Uterus (tissue), 4 donors: Measurements from ENCODE around the gene NHS. TPM values are rescaled to one million over a fixed set of nuclear protein-coding genes. Genes with fewer than 3 reads are reported as not detected.

Source experiments
- DNase-seq, 2 donors: peaks; one replicate each; pipeline ENCODE4 v3.0.0-alpha.2; 2019 to 2020
- H3K27ac ChIP-seq, 2 donors: fragments of 200-600 bp; sonication (generic); 1 replicate in 1 of 2; 2 replicates in 1 of 2; pipeline ENCODE4 v1.5.1; 2016 to 2018
- H3K27me3 ChIP-seq, 2 donors: fragments of 200-600 bp; sonication (generic); one replicate each; pipeline ENCODE4 v1.5.1; 2018 to 2019; ENCODE audit warnings: control low read depth in 1 of 2
- H3K36me3 ChIP-seq, 2 donors: fragments of 200-600 bp; sonication (generic); one replicate each; pipeline ENCODE4 v1.5.1; 2019; ENCODE audit warnings: control low read depth in 1 of 2
- H3K4me1 ChIP-seq, 2 donors: fragments of 200-600 bp; sonication (generic); one replicate each; pipeline ENCODE4 v1.5.1; 2018 to 2019; ENCODE audit warnings: control low read depth in 1 of 2
- H3K4me3 ChIP-seq, 2 donors: fragments of 200-600 bp; sonication (generic); 1 replicate in 1 of 2; 2 replicates in 1 of 2; pipeline ENCODE4 v1.5.1; 2018 to 2019; ENCODE audit warnings: mild to moderate bottlenecking in 1 of 2
- H3K9me3 ChIP-seq, 2 donors: fragments of 200-600 bp; sonication (generic); one replicate each; pipeline ENCODE4 v1.5.1; 2019; ENCODE audit warnings: control low read depth in 1 of 2
- POLR2A ChIP-seq, 2 donors: fragments of 450-650 bp; IDR thresholded peaks; one replicate each; pipeline ENCODE4 v1.6.1; 2016; ENCODE audit warnings: antibody characterized with exemption in 2 of 2, mild to moderate bottlenecking in 1 of 2, moderate library complexity in 1 of 2
- intact Hi-C: fragments of 100-400 bp; cut with DNase I; formaldehyde crosslinking; loops from one replicate; pipeline ENCODE4 v1.15.1; 2023; ENCODE audit warnings: low total_unique reads
- total RNA-seq, 4 donors: library from RNA; depleted of rRNA in 3 of 4; stranded (reverse); fragments of >200 nt in 3 of 4; gene quantifications; one replicate each; pipeline versions ENCODE4 v1.1.0 to v1.2.4, GENCODE V29; 2014 to 2023
- TF ChIP-seq, protein P1 (sequence below), 4 experiments: fragments of 200-600 bp in 2 of 4; fragments of 450-650 bp in 2 of 4; sonication (generic) in 2 of 4; IDR thresholded peaks; one replicate each; pipeline ENCODE4 v1.5.1; 2016 to 2019; ENCODE audit warnings: antibody characterized with exemption in 4 of 4, mild to moderate bottlenecking in 2 of 4, moderate library complexity in 1 of 4
- donor health status: DM: yes; HTN: yes; CAD: no.

The NHS gene
- 10 to 100 TPM in 2 of 4 donors, 1 to 10 TPM in 2; 3.5 to 14.3 (median 9.5) TPM for total RNA-seq

DNA sequence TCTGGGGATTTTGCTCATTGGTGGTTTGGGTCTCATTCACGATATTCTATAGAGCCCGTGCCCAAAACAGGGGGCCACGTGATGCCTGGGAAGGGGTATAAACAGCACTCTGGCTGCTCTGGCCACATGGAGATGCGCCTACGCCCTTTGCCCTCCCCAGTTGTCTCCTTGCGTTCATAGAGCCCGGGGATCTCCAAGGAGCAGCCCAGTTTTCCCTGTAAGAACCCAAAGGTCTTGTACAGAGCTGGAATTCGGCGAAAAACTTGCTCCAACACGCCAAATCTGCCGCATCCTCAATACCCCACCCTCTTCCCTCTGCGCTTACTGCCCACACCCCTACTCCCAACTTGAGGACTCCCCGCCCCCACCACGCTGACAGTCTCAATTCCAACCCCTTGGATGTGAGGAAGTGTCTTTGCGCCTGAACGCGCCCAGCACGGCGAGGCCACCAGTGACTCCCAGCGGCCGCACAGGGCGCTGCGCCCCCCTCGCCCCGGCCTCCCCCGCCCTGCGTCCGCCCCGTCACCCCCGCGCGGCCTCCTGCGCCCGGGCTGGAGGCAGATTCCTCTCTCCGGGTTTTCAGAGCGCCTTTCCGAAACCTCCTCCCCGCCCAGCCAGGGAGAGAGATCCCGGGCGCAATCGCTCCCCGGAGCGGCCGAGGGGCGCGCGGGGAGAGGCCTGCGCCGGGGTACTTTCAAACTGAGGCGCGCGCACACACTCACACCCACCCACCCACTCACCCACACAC lies at the start of gene NHS:
Gene NHS, plus strand, starts transcription at position 582 of the 748 bp plus-strand sequence. CDS start 558 bp downstream, outside the sequence.
- H3K36me3 ChIP-seq, result no peaks in the 10 kb centered on the region
- no peaks in the 10 kb centered on the region for H3K4me1 ChIP-seq
- no peaks in the 10 kb centered on the region for H3K27me3 ChIP-seq
- peak; percentile 69 to 76 for DNase-seq
- H3K9me3 ChIP-seq, result no peaks in the 10 kb centered on the region
- intact Hi-C loops, result no loop called here
- H3K4me3 ChIP-seq, result peak within 1 kb of the TSS; percentile 55 to 66
- TF ChIP-seq POLR2A (IDR thresholded peaks at IDR 0.05), result peak in 1 of 2 donors; percentile 48
- TF ChIP-seq, protein P1, sequence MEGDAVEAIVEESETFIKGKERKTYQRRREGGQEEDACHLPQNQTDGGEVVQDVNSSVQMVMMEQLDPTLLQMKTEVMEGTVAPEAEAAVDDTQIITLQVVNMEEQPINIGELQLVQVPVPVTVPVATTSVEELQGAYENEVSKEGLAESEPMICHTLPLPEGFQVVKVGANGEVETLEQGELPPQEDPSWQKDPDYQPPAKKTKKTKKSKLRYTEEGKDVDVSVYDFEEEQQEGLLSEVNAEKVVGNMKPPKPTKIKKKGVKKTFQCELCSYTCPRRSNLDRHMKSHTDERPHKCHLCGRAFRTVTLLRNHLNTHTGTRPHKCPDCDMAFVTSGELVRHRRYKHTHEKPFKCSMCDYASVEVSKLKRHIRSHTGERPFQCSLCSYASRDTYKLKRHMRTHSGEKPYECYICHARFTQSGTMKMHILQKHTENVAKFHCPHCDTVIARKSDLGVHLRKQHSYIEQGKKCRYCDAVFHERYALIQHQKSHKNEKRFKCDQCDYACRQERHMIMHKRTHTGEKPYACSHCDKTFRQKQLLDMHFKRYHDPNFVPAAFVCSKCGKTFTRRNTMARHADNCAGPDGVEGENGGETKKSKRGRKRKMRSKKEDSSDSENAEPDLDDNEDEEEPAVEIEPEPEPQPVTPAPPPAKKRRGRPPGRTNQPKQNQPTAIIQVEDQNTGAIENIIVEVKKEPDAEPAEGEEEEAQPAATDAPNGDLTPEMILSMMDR (IDR thresholded peaks at IDR 0.05), result peak in 3 of 4 experiments; percentile 33 to 76 (median 52)
- peak within 1 kb of the TSS; percentile 84 to 87 for H3K27ac ChIP-seq

DNA sequence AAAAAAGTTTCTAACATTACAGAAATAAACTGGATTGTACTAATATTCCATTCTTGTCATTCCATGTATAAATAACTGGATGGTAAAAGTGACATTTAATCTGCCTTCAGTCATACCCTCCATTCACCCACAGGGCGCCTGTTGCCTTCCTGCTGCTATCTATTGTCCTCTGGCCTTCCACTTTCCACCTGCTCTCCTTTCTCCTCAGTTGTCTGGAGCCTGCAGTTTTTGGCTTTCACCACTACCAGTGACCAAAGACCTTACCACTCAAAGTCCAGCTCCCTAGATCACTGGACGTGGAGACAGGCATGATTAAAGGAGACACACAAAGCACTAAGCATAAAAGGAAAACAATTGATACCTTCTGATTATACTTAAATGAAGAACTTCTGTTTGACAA lies 46.2 kb upstream of the NHS start:
- intact Hi-C loops, result no loop called here
- H3K27me3 ChIP-seq, result no peaks in the 10 kb centered on the region
- no peaks in the 10 kb centered on the region for H3K4me1 ChIP-seq
- H3K36me3 ChIP-seq, result no peaks in the 10 kb centered on the region
- TF ChIP-seq, protein P1 (IDR thresholded peaks at IDR 0.05), result no peak
- no peak for TF ChIP-seq POLR2A (IDR thresholded peaks at IDR 0.05)
- H3K27ac ChIP-seq, result no peak overlapping the region
- no peak for DNase-seq
- H3K4me3 ChIP-seq, result no peak overlapping the region
- no peaks in the 10 kb centered on the region for H3K9me3 ChIP-seq

DNA sequence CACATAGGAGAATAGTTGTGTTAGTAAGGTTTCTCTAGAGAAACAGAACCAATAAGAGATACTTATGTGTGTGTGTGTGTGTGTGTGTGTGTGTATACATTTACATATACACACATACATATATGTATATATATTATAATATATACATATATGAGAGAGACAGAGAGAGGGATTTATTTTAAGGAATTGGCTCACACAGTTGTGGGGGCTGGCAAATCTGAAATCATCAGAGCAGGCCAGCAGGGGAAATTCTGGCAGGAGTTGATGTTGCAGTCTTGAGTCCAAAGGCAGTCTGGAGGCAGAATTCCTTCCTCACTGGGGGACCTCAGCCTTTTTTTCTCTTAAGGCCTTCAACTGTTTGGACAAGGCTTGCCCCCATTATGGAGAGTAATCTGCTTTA lies 38.6 kb upstream of the NHS start:
- Histone ChIP-seq H3K27ac (no peak overlapping the region), H3K4me3 (no peak overlapping the region), H3K27me3 (no peaks in the 10 kb centered on the region), H3K4me1 (no peaks in the 10 kb centered on the region), H3K36me3 (no peaks in the 10 kb centered on the region), H3K9me3 (no peaks in the 10 kb centered on the region)
- TF ChIP-seq POLR2A (IDR thresholded peaks at IDR 0.05), result no peak
- TF ChIP-seq, protein P1 (IDR thresholded peaks at IDR 0.05), result no peak
- DNase-seq, result no peak
- intact Hi-C loops, result no loop called here

DNA sequence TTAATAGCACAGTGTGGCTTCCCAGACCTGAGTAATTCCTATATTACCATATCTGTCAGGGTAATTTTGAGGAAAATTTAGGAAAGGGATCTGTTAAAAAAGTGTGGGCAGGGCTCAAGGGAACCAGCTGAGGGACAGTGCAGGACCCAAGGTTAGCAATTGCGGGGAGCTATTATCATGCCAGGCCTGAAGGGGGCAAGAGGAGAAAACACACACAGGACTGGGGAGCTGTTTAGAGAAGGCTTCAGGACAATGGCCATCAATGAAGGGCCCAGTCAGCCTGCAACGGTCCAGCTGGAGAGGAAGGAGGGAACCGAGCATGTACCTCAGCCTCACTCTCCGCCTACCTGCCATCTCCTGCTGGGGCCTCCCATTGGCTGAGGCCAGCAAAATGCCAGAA lies 19.0 kb upstream of the NHS start:
- TF ChIP-seq, protein P1 (IDR thresholded peaks at IDR 0.05), result no peak
- TF ChIP-seq POLR2A (IDR thresholded peaks at IDR 0.05), result no peak
- H3K9me3 ChIP-seq, result no peaks in the 10 kb centered on the region
- intact Hi-C loops, result no loop called here

DNA sequence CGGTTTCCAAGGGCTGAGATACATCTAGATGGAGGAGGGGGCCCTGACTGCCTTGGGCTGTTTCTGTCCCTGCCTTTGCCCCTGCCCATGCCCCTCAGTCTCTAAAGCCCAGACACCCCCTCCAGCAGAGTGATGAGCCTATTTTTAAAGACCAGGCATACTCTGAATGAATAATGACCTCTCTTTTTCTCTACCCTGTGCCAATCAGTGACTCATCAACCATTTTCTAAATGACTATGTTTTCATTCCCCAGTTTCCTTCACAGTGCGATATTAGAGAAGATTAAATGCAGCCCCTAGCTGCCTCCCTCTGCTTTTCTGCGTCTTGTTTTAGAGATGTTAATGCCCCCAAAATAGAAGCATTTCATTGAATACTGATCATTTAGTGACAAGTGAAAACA lies 15.5 kb upstream of the NHS start:
- Histone ChIP-seq H3K9me3 (no peaks in the 10 kb centered on the region), H3K4me3 (no peak overlapping the region), H3K27ac (no peak overlapping the region), H3K27me3 (no peaks in the 10 kb centered on the region), H3K4me1 (no peaks in the 10 kb centered on the region), H3K36me3 (no peaks in the 10 kb centered on the region)
- intact Hi-C loops, result no loop called here
- no peak for TF ChIP-seq POLR2A (IDR thresholded peaks at IDR 0.05)
- TF ChIP-seq, protein P1 (IDR thresholded peaks at IDR 0.05), result no peak
- DNase-seq, result no peak

More for the DNA sequence above, 19.0 kb upstream of the NHS start:
- Histone ChIP-seq H3K4me3 (no peak overlapping the region), H3K27me3 (no peaks in the 10 kb centered on the region), H3K27ac (no peak overlapping the region), H3K36me3 (no peaks in the 10 kb centered on the region), H3K4me1 (no peaks in the 10 kb centered on the region)
- DNase-seq, result no peak
